K562 (cell line): ENCODE measurements around the gene PBXIP1. TPM values are rescaled to one million over a fixed set of nuclear protein-coding genes. Genes with fewer than 3 reads are reported as not detected.

ENCODE experiments used
- CHD1 ChIP-seq: fragments of 200-600 bp; sonication (generic); IDR thresholded peaks from one replicate; pipeline ENCODE4 v1.6.1; 2012; ENCODE audit warnings: mild to moderate bottlenecking, moderate library complexity, low read length, inconsistent platforms
- ERF ChIP-seq: fragments of 450-650 bp; formaldehyde crosslinking; IDR thresholded peaks from 2 replicates; pipeline ENCODE4 v1.4.0; 2020; ENCODE audit warnings: mild to moderate bottlenecking, mixed read lengths
- SIN3A ChIP-seq, 2 experiments: fragments of 150-350 bp in 1 of 2; IDR thresholded peaks; 2 replicates each; pipeline ENCODE4 v1.6.1; 2011 to 2016; ENCODE audit warnings: borderline replicate concordance in 2 of 2, low read depth in 2 of 2, low read length in 2 of 2, mild to moderate bottlenecking in 2 of 2, moderate library complexity in 2 of 2; ENCODE audit not compliant: control insufficient read depth in 1 of 2
- ZKSCAN1 ChIP-seq: fragments of 150-350 bp; IDR thresholded peaks from 2 replicates; pipeline ENCODE4 v1.6.1; 2016; ENCODE audit warnings: low read depth, low read length
- ZNF324 ChIP-seq: fragments of 250-450 bp; sonication (Bioruptor Pico); IDR thresholded peaks from 2 replicates; pipeline ENCODE4 v1.4.0; 2020; ENCODE audit warnings: mild to moderate bottlenecking
- ZNF444 ChIP-seq: fragments of 250-450 bp; sonication (Bioruptor Pico); IDR thresholded peaks from 2 replicates; pipeline ENCODE4 v1.4.0; 2020; ENCODE audit warnings: mild to moderate bottlenecking, moderate library complexity
- ZNF561 ChIP-seq: fragments of 450-650 bp; formaldehyde crosslinking; conservative IDR thresholded peaks from 2 replicates; pipeline ENCODE4 v1.4.0; 2020; ENCODE audit warnings: mild to moderate bottlenecking, moderate library complexity
- polyA plus RNA-seq, 8 experiments: library from polyadenylated mRNA; depleted of rRNA in 4 of 8; stranded (reverse) in 5 of 8; unstranded in 3 of 8; fragments of >200 nt; fragmentation: Nextera tagmentation in 2 of 8; fragmentation: Illumina TruSeq in 1 of 8; extraction: Ambion mirVana in 2 of 8; extraction: Trizol in 1 of 8; gene quantifications; 2 replicates each; pipeline versions ENCODE4 v1.2.1 to v1.2.3, GENCODE V29; 2011 to 2014; ENCODE audit warnings: inconsistent platforms in 1 of 8, missing spikeins in 1 of 8
- total RNA-seq, 7 experiments: library from RNA; depleted of rRNA in 6 of 7; stranded (reverse); fragments of >200 nt in 6 of 7; fragmentation: Illumina TruSeq in 2 of 7; extraction: Trizol in 2 of 7; gene quantifications; 2 replicates each; pipeline versions ENCODE4 v1.2.1 to v1.2.3, GENCODE V29; 2011 to 2021; ENCODE audit warnings: low replicate concordance in 1 of 7
- TF ChIP-seq, protein P1 (sequence below), 2 experiments: fragments of 450-650 bp; formaldehyde crosslinking in 1 of 2; IDR thresholded peaks; 2 replicates each; pipeline versions ENCODE4 v1.4.0 to v1.6.1; 2014 to 2020; ENCODE audit warnings: mild to moderate bottlenecking in 2 of 2, borderline replicate concordance in 1 of 2, low read depth in 1 of 2

PBXIP1 gene
- total and polyA plus RNA-seq, 9 of the 15 experiments (the other 6 are each of a cell fraction or from before 2014, with no cell fraction given), result 0.13 to 8.3 (median 5.8) TPM

DNA sequence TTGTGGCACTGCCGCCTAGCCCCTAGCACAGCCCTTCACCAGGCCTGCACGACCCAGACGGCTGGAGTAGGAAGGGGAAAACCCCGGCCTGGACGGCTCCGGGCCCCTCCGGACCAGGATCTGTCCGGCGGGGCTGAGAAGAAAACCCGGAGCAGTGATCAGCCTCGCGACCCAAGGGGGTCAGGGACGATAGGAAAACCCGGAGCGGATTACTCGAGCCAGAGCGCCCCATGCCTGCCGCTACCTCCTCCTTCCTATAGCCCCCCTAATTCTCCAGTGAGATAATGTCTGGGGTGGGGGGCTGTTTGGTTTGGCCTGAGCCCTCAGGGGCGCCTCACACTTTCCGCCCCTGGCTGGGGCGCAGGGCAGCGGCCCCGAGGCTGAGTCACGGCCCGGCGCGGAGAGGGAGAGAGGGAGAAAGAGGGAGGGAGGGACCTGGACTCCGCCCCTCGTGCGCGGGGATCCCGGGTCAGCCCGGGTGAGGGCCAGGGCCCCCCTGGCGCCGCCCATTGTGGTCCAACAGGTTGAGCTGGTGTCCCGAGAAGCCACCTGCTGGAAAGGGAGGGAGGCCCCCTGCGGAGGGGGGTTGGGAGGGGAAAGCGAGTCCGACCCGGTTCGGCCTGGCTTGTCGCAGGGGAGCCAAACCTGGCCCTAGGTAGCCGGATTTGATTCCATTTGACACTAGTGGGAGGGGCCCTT lies 45.0 kb upstream of the PBXIP1 start (continued):
- TF ChIP-seq, protein P1, sequence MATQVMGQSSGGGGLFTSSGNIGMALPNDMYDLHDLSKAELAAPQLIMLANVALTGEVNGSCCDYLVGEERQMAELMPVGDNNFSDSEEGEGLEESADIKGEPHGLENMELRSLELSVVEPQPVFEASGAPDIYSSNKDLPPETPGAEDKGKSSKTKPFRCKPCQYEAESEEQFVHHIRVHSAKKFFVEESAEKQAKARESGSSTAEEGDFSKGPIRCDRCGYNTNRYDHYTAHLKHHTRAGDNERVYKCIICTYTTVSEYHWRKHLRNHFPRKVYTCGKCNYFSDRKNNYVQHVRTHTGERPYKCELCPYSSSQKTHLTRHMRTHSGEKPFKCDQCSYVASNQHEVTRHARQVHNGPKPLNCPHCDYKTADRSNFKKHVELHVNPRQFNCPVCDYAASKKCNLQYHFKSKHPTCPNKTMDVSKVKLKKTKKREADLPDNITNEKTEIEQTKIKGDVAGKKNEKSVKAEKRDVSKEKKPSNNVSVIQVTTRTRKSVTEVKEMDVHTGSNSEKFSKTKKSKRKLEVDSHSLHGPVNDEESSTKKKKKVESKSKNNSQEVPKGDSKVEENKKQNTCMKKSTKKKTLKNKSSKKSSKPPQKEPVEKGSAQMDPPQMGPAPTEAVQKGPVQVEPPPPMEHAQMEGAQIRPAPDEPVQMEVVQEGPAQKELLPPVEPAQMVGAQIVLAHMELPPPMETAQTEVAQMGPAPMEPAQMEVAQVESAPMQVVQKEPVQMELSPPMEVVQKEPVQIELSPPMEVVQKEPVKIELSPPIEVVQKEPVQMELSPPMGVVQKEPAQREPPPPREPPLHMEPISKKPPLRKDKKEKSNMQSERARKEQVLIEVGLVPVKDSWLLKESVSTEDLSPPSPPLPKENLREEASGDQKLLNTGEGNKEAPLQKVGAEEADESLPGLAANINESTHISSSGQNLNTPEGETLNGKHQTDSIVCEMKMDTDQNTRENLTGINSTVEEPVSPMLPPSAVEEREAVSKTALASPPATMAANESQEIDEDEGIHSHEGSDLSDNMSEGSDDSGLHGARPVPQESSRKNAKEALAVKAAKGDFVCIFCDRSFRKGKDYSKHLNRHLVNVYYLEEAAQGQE (IDR thresholded peaks at IDR 0.05; ENCODE audit: borderline replicate concordance), result peak; percentile 85
- TF ChIP-seq, protein P1 (CRISPR knock-in tag; IDR thresholded peaks at IDR 0.05; ENCODE audit: low read depth), result no peak; the same call in 1 of the 2 replicates
- TF ChIP-seq CHD1 (no peak), ERF (CRISPR knock-in tag) (peak; percentile 85; the same call in 1 of the 2 replicates), SIN3A (IDR thresholded peaks at IDR 0.05; ENCODE audit: borderline replicate concordance in 2 of 2, control insufficient read depth in 1 of 2, low read depth in 2 of 2, low read length in 2 of 2) (peak in 1 of 2 experiments; percentile 75; a peak in 2 of 4 replicates), ZNF444 (CRISPR knock-in tag) (peak; percentile 71), ZNF561 (peak; percentile 22; the same call in 1 of the 2 replicates), ZKSCAN1 (peak; percentile 40; the same call in 1 of the 2 replicates), ZNF324 (no peak)
